KMS-11 (cell line): ENCODE results near the gene LYST.

Experiments
- H2AFZ ChIP-seq: fragments of 200-600 bp; sonication (generic); 2 replicates; pipeline ENCODE4 v1.6.1; 2016; ENCODE audit warnings: antibody characterized with exemption, mixed run types, low read depth
- H3K27ac ChIP-seq: fragments of 200-600 bp; sonication (generic); 2 replicates; pipeline ENCODE4 v1.6.1; 2016; ENCODE audit warnings: mild to moderate bottlenecking, mixed run types
- H3K27me3 ChIP-seq: fragments of 200-600 bp; sonication (generic); 2 replicates; pipeline ENCODE4 v1.6.1; 2017; ENCODE audit warnings: mild to moderate bottlenecking, low read depth, mixed run types, moderate library complexity; ENCODE audit not compliant: insufficient read depth
- H3K36me3 ChIP-seq: fragments of 200-600 bp; sonication (generic); 2 replicates; pipeline ENCODE4 v1.6.1; 2017; ENCODE audit warnings: mild to moderate bottlenecking, mixed run types; ENCODE audit not compliant: insufficient read depth
- H3K4me1 ChIP-seq: fragments of 200-600 bp; sonication (generic); 2 replicates; pipeline ENCODE4 v1.6.1; 2016; ENCODE audit warnings: mild to moderate bottlenecking, low read depth, mixed run types; ENCODE audit not compliant: poor library complexity, severe bottlenecking
- H3K4me2 ChIP-seq: fragments of 200-600 bp; sonication (generic); 2 replicates; pipeline ENCODE4 v1.7.0; 2016; ENCODE audit warnings: mild to moderate bottlenecking, mixed run types
- H3K4me3 ChIP-seq: fragments of 200-600 bp; sonication (generic); IDR thresholded peaks from 2 replicates; pipeline ENCODE4 v1.6.1; 2017; ENCODE audit warnings: low read depth, low read length, mixed read lengths; ENCODE audit not compliant: insufficient read depth
- H3K79me2 ChIP-seq: fragments of 200-600 bp; sonication (generic); 2 replicates; pipeline ENCODE4 v1.6.1; 2016; ENCODE audit warnings: low read depth, mixed run types; ENCODE audit not compliant: insufficient read depth
- H3K9ac ChIP-seq: fragments of 200-600 bp; sonication (generic); 2 replicates; pipeline ENCODE4 v1.6.1; 2016; ENCODE audit warnings: mild to moderate bottlenecking, mixed run types
- H4K20me1 ChIP-seq: fragments of 200-600 bp; sonication (generic); 2 replicates; pipeline ENCODE4 v1.6.1; 2016; ENCODE audit warnings: mild to moderate bottlenecking, mixed run types; ENCODE audit not compliant: insufficient read depth
- CTCF ChIP-seq: fragments of 200-600 bp; sonication (generic); conservative IDR thresholded peaks from 2 replicates; pipeline ENCODE4 v1.6.1; 2017; ENCODE audit warnings: low read depth, mild to moderate bottlenecking, antibody characterized with exemption, low read length, moderate library complexity, mixed read lengths

The LYST gene

DNA sequence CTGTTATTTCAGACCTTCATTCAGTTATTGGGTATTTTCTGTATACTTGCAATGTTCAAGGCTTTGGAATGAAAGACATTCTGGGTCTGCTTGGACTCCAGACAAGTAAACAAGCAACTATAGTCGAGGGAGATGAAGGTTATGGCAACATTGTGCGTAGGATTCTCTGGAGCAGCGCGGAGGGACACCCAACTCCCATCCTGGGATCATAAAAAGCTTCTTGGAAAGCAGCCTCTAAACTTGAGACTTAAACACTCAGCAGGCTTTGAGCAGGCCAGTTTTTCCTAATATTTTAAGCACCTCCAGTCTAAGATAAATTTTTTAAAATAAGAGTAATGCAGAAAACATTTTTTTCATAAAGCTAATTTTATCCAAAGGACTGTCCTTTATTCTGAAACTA lies 7.6 kb upstream of the LYST start:
- H3K27me3 ChIP-seq: no peaks in the 10 kb centered on the region
- H3K9ac ChIP-seq: no peak overlapping the region
- H3K4me3 ChIP-seq: no peak overlapping the region
- TF ChIP-seq CTCF: no peak
- no peaks in the 10 kb centered on the region for H4K20me1 ChIP-seq
- no peaks in the 10 kb centered on the region for H3K36me3 ChIP-seq
- H3K4me2 ChIP-seq: no peak overlapping the region
- no peaks in the 10 kb centered on the region for H3K79me2 ChIP-seq
- H3K4me1 ChIP-seq: no peaks in the 10 kb centered on the region
- H2AFZ ChIP-seq: no peak overlapping the region
- H3K27ac ChIP-seq: no peak overlapping the region

GRCh38 chr1:235873571-235873970 lies 6.9 kb upstream of the LYST start:
- no peak overlapping the region for H3K27ac ChIP-seq
- H2AFZ ChIP-seq: no peak overlapping the region
- H3K4me2 ChIP-seq: no peak overlapping the region
- no peaks in the 10 kb centered on the region for H4K20me1 ChIP-seq
- no peaks in the 10 kb centered on the region for H3K79me2 ChIP-seq
- no peaks in the 10 kb centered on the region for H3K27me3 ChIP-seq
- H3K4me3 ChIP-seq: no peak overlapping the region
- H3K36me3 ChIP-seq: no peaks in the 10 kb centered on the region
- H3K9ac ChIP-seq: no peak overlapping the region
- no peak for TF ChIP-seq CTCF
- H3K4me1 ChIP-seq: no peaks in the 10 kb centered on the region

DNA sequence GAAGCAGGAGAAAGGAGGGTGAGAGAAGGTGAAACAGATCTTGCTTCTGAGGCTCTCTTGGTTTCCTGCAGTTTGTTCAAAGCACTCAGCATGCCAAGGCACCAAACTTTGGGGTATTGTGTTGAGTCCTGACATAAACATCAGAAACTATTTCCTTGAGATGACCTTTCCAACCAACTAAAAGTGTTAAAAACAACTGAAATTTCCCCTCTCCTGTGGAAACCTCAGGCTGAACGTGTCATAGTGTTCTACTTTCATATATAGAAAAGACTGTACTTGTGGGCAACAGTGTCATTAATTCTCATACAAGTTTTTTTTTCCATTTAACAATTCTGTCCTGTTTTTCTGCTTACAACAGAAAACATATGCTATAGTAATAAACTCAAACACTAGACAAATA lies 6.3 kb upstream of the LYST start:
- TF ChIP-seq CTCF: no peak
- Histone ChIP-seq H3K27me3 (no peaks in the 10 kb centered on the region), H3K9ac (no peak overlapping the region), H3K79me2 (no peaks in the 10 kb centered on the region), H3K36me3 (no peaks in the 10 kb centered on the region), H3K4me3 (no peak overlapping the region), H3K4me2 (no peak overlapping the region), H3K27ac (no peak overlapping the region), H3K4me1 (peaks cover 3% of the 10 kb centered on the region), H2AFZ (no peak overlapping the region; the same call in 1 of the 2 replicates), H4K20me1 (no peaks in the 10 kb centered on the region)

DNA sequence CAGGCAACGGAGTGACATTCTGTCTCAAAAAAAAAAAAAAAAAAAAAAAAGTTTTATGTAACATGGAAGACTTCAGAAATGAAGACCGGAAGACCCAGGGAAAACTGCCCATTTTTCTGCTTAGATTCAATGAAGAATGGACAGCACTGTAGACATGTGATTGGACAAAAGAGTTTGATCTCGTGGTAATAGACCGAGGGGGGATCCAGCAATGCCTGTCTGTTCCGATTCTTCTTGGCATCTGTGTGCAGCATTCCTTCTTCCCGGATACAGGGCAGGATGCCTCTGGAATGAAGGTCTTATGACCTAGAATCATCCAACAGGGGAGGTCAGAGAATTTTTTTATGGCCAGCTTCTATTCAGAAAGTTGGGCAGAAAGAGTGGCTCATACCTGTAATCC lies 5.6 kb upstream of the LYST start:
- Histone ChIP-seq H4K20me1 (no peaks in the 10 kb centered on the region), H3K27ac (no peak overlapping the region), H3K36me3 (no peaks in the 10 kb centered on the region), H3K9ac (no peak overlapping the region), H3K4me3 (no peak overlapping the region), H3K4me2 (no peak overlapping the region), H3K27me3 (no peaks in the 10 kb centered on the region), H3K79me2 (no peaks in the 10 kb centered on the region), H3K4me1 (peaks cover 9% of the 10 kb centered on the region), H2AFZ (no peak overlapping the region)
- no peak for TF ChIP-seq CTCF
